ENCODE measurements around the gene ARID4B.
A peak's percentile ranks its signal among the peaks of the same experiment; 100 is the strongest.
"Not testable (repeated sequence)": the region's sequence is repeated elsewhere in the genome, so short reads cannot be mapped to it uniquely, and the experiment has no call there.

Gene ARID4B

GRCh38 chr1:235159284-235159683 is 168.7 kb downstream of the ARID4B start:
- DNase-seq, result not testable (repeated sequence)

GRCh38 chr1:235158680-235159079 is 169.3 kb downstream of the ARID4B start:
- DNase-seq, result no peak

- DNase-seq, result no peak
Measured at GRCh38 chr1:235157150-235157549, 170.8 kb downstream of the ARID4B start.

GRCh38 chr1:235156740-235157139 is 171.2 kb downstream of the ARID4B start:
- no peak for DNase-seq

GRCh38 chr1:235156265-235156664 is 171.7 kb downstream of the ARID4B start:
- DNase-seq, result no peak

- no peak for DNase-seq
Measured at GRCh38 chr1:235152235-235152634, 175.7 kb downstream of the ARID4B start.

- DNase-seq, result no peak
Measured at GRCh38 chr1:235151033-235151432, 176.9 kb downstream of the ARID4B start.

GRCh38 chr1:235149824-235150223 is 178.2 kb downstream of the ARID4B start:
- DNase-seq, result no peak

GRCh38 chr1:235147269-235147668 is 180.7 kb downstream of the ARID4B start:
- DNase-seq, result no peak

GRCh38 chr1:235145639-235146038 is 182.3 kb downstream of the ARID4B start:
- DNase-seq, result no peak

GRCh38 chr1:235142991-235143390 is 185.0 kb downstream of the ARID4B start:
- no peak for DNase-seq

GRCh38 chr1:235139315-235139714 is 188.7 kb downstream of the ARID4B start:
- no peak for DNase-seq

- DNase-seq, result no peak
Measured at GRCh38 chr1:235138821-235139220, 189.2 kb downstream of the ARID4B start.

- DNase-seq, result no peak
Measured at GRCh38 chr1:235136111-235136510, 191.9 kb downstream of the ARID4B start.

GRCh38 chr1:235134171-235134570 is 193.8 kb downstream of the ARID4B start:
- DNase-seq, result no peak

GRCh38 chr1:235133086-235133485 is 194.9 kb downstream of the ARID4B start:
- DNase-seq, result no peak

- DNase-seq, result no peak
Measured at GRCh38 chr1:235131961-235132360, 196.0 kb downstream of the ARID4B start.

- DNase-seq, result no peak
Measured at GRCh38 chr1:235130766-235131270, 197.2 kb downstream of the ARID4B start.

- DNase-seq, result no peak
Measured at GRCh38 chr1:235129774-235130570, 198.0 kb downstream of the ARID4B start.

- peak; percentile 97 for DNase-seq
Measured at GRCh38 chr1:235128456-235129328, 199.3 kb downstream of the ARID4B start, which contains the start of gene TOMM20. TSS of gene TOMM20 (minus strand) at chr1:235128837. CDS start at chr1:235128715, 122 bp downstream.

- no peak for DNase-seq
Measured at GRCh38 chr1:235127732-235128455, 200.1 kb downstream of the ARID4B start.

- DNase-seq, result no peak
Measured at GRCh38 chr1:235127203-235127602, 200.8 kb downstream of the ARID4B start.

GRCh38 chr1:235124665-235125064 is 203.3 kb downstream of the ARID4B start:
- no peak for DNase-seq
